ENCODE measurements around the gene SMC4.

SMC4 gene

GRCh38 chr3:160400030-160400701, 716 bp downstream of the SMC4 start:
- Histone ChIP-seq H3K4me3 (ENCODE audit: low read depth, low read length) (peak overlapping the region; percentile 88), H3K27ac (peak overlapping the region; percentile 82), H3K27me3 (replicated peaks) (no peaks in the 10 kb centered on the region), H3K36me3 (replicated peaks) (no peaks in the 10 kb centered on the region)
- in situ Hi-C loops (cut with HindIII; ENCODE audit: low pct_ligation_motif_present, low sequenced_read_pairs), result no loop called here
- TF ChIP-seq CTCF (IDR thresholded peaks at IDR 0.05; ENCODE audit: low read depth, low read length, missing control alignments), result no peak
- DNase-seq, result peak; percentile 57

- no peak for TF ChIP-seq CTCF (IDR thresholded peaks at IDR 0.05; ENCODE audit: low read depth, low read length, missing control alignments)
- Histone ChIP-seq H3K4me3 (ENCODE audit: low read depth, low read length) (peak overlapping the region; percentile 88), H3K36me3 (replicated peaks) (no peaks in the 10 kb centered on the region), H3K27ac (peak overlapping the region; percentile 82), H3K27me3 (replicated peaks) (no peaks in the 10 kb centered on the region)
- in situ Hi-C loops (cut with HindIII; ENCODE audit: low pct_ligation_motif_present, low sequenced_read_pairs), result no loop called here
- no peak for DNase-seq
These were observed 1.3 kb downstream of the SMC4 start for GRCh38 chr3:160400702-160401150.

DNA sequence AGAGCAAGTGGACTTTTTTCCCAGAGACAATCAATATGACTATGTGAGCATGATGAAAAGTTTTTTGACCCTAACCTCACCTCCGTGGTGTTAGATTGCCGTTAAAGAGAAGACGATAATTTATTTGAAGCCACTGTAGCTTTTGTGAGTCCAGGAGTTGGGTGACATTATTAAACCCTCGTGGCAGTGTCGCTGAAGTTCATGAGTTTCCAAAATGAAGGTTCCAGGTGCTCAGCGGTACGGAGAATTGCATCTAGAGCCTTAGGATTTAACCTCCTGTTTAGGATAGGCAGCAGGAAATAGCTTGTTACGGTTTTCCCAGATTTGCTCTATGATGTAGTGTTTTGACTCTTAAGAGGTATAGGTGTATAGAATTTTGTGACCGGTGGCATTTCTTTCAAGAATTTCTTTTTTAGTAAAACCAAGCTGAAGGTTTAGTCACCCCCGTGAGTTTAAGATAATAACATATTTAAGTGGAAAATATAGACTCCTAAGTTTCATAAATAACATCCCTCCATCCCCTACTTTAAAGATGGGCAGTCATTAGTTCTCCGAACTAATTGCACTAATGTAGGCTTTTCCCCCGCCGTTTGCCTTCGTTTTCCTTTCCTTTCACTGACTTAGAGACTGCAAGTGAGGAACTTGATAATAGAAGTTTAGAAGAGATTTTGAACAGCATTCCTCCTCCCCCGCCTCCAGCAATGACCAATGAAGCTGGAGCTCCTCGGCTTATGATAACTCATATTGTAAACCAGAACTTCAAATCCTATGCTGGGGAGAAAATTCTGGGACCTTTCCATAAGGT, 2.0 kb downstream of the SMC4 start:
- no peak for TF ChIP-seq CTCF (IDR thresholded peaks at IDR 0.05; ENCODE audit: low read depth, low read length, missing control alignments)
- in situ Hi-C loops (cut with HindIII; ENCODE audit: low pct_ligation_motif_present, low sequenced_read_pairs), result no loop called here
- Histone ChIP-seq H3K27ac (peak overlapping the region; percentile 82), H3K4me3 (ENCODE audit: low read depth, low read length) (peak overlapping the region; percentile 88), H3K36me3 (replicated peaks) (no peaks in the 10 kb centered on the region), H3K27me3 (replicated peaks) (no peaks in the 10 kb centered on the region)
- peak; percentile 81 for DNase-seq

GRCh38 chr3:160402221-160403027, 3.0 kb downstream of the SMC4 start:
- H3K4me3 ChIP-seq (ENCODE audit: low read depth, low read length), result peak overlapping the region; percentile 88
- H3K27me3 ChIP-seq (replicated peaks), result no peaks in the 10 kb centered on the region
- no peak for DNase-seq
- H3K27ac ChIP-seq, result peak overlapping the region; percentile 82
- TF ChIP-seq CTCF (IDR thresholded peaks at IDR 0.05; ENCODE audit: low read depth, low read length, missing control alignments), result no peak
- peaks cover 3% of the 10 kb centered on the region for H3K36me3 ChIP-seq (replicated peaks)
- in situ Hi-C loops (cut with HindIII; ENCODE audit: low pct_ligation_motif_present, low sequenced_read_pairs), result no loop called here

DNA sequence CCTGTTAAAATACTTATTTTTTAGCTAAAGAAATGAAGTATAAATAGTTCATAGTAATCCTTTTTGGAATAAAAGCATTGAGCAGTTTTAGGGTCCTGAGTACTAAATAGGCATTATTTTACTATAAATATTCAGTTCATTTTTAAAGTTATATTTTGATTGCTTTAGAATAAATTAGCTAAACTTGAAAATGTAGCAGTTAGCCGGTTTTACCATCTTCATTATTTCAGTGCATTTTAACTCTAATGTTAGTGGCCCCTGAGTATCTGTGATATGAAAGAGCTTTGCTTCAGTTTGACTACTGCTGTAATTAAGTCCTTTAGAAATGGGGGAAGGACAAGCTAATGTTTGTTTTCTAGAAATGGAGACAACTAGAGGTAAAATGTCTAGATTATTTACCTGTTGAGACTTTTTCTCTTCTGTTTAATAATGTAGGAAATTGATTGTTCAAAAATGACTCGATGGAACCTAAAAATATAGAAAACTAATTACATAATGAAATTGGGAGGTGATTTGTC, 3.6 kb downstream of the SMC4 start:
- no peak for TF ChIP-seq CTCF (IDR thresholded peaks at IDR 0.05; ENCODE audit: low read depth, low read length, missing control alignments)
- Histone ChIP-seq H3K36me3 (replicated peaks) (peaks cover 3% of the 10 kb centered on the region), H3K27ac (peak overlapping the region; percentile 82), H3K4me3 (ENCODE audit: low read depth, low read length) (peak overlapping the region; percentile 88), H3K27me3 (replicated peaks) (no peaks in the 10 kb centered on the region)
- in situ Hi-C loops (cut with HindIII; ENCODE audit: low pct_ligation_motif_present, low sequenced_read_pairs), result no loop called here
- DNase-seq, result no peak
